Glutamatergic neuron (in vitro differentiated cells): ENCODE data around the gene GTPBP4. TPM values are rescaled to one million over a fixed set of nuclear protein-coding genes. Genes with fewer than 3 reads are reported as not detected.

Experiments
- DNase-seq: peaks from one replicate; pipeline ENCODE4 v3.0.0; 2022
- H3K27ac Mint-ChIP-seq: one replicate; pipeline ENCODE4 v1.8.0; 2020; ENCODE audit warnings: mild to moderate bottlenecking, mixed read lengths, inconsistent platforms; ENCODE audit not compliant: unreplicated experiment
- H3K27me3 Mint-ChIP-seq: one replicate; pipeline ENCODE4 v1.8.0; 2020; ENCODE audit warnings: mild to moderate bottlenecking, moderate library complexity, mixed read lengths, inconsistent platforms; ENCODE audit not compliant: unreplicated experiment
- H3K36me3 Mint-ChIP-seq: one replicate; pipeline ENCODE4 v1.8.0; 2020; ENCODE audit warnings: mild to moderate bottlenecking, mixed read lengths, inconsistent platforms; ENCODE audit not compliant: unreplicated experiment
- H3K4me1 Mint-ChIP-seq: one replicate; pipeline ENCODE4 v1.8.0; 2020; ENCODE audit warnings: mild to moderate bottlenecking, low read depth, mixed read lengths, inconsistent platforms; ENCODE audit not compliant: unreplicated experiment
- H3K4me3 Mint-ChIP-seq: one replicate; pipeline ENCODE4 v1.8.0; 2020; ENCODE audit warnings: mild to moderate bottlenecking, mixed read lengths, inconsistent platforms; ENCODE audit not compliant: unreplicated experiment
- H3K9me3 Mint-ChIP-seq: one replicate; pipeline ENCODE4 v1.8.0; 2020; ENCODE audit warnings: mild to moderate bottlenecking, moderate library complexity, mixed read lengths, inconsistent platforms; ENCODE audit not compliant: unreplicated experiment
- total RNA-seq: library from RNA; stranded (reverse); fragmentation: NEBNext Ultra II Directional; extraction: Animal tissue kit (Norgen Biotek cat#: 25700); gene quantifications from one replicate; pipeline ENCODE4 v1.2.1, GENCODE V29; 2021; ENCODE audit not compliant: unreplicated experiment
- TF ChIP-seq, protein P1 (sequence below): fragments of 200-600 bp; sonication (generic); IDR thresholded peaks from one replicate; pipeline ENCODE4 v1.5.0; 2021; ENCODE audit not compliant: partially characterized antibody, unreplicated experiment

The GTPBP4 gene
- total RNA-seq, 1 donor from 2014 or later, result 45.4 TPM

DNA sequence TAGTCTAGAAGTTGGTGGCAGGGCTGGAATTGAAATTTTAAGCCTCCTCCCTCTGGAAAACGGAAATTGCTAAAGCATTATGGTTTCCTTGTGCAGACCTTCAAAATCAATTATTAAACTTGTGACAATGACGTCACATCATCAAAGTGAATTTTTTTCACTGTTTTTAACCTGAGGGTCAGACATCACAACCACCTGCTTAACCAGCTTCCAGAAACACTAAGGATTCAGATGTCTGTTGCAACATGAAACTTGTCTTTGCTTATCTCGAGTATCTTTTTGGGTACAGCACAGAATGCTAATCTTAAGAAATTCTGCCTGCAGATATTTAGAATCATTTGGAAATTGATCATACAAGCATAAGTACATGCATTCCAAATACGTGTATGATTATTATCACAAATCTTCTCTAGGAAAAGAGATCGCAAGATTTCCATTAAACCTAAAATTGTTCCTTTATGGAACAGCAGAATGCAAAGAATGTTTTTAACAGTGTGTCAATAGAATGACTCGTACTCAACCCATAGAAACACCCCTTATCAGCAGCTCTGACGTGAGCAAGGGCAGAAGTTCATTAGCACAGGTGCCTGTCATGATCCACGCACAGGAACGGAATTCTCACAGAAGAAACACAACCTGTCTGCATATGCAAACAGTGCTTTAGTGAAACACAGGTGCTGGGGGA lies 4.1 kb upstream of the GTPBP4 start:
- TF ChIP-seq, protein P1, sequence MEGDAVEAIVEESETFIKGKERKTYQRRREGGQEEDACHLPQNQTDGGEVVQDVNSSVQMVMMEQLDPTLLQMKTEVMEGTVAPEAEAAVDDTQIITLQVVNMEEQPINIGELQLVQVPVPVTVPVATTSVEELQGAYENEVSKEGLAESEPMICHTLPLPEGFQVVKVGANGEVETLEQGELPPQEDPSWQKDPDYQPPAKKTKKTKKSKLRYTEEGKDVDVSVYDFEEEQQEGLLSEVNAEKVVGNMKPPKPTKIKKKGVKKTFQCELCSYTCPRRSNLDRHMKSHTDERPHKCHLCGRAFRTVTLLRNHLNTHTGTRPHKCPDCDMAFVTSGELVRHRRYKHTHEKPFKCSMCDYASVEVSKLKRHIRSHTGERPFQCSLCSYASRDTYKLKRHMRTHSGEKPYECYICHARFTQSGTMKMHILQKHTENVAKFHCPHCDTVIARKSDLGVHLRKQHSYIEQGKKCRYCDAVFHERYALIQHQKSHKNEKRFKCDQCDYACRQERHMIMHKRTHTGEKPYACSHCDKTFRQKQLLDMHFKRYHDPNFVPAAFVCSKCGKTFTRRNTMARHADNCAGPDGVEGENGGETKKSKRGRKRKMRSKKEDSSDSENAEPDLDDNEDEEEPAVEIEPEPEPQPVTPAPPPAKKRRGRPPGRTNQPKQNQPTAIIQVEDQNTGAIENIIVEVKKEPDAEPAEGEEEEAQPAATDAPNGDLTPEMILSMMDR, result no peak
- Mint-ChIP-seq H3K36me3 (peaks cover 13% of the 10 kb centered on the region), H3K27ac (no peak overlapping the region), H3K27me3 (peaks cover 10% of the 10 kb centered on the region), H3K4me3 (no peak overlapping the region), H3K9me3 (peaks cover 9% of the 10 kb centered on the region), H3K4me1 (peaks cover 1% of the 10 kb centered on the region)
- no peak for DNase-seq

DNA sequence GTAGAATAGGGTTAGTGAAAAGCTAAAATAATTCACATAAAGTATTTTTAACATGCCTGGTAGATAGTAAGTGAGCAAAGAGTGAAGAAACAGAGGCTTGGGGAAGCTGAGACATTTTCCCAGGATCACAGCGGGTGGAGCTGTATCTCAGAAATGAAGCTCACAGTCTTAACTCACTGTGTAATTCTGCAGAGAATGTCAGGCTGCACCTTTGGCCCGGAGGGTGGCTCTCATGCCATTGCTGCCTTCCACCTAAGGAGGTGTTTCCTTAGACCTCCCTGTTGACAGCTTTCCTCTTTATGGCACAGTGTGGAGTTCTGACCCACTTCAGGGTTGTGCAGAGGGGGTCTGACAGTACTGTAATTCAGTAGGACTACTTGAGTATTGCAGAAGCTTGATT lies 2.9 kb upstream of the GTPBP4 start:
- no peak for DNase-seq
- H3K27ac Mint-ChIP-seq, result no peak overlapping the region
- H3K4me1 Mint-ChIP-seq, result peaks cover 1% of the 10 kb centered on the region
- H3K9me3 Mint-ChIP-seq, result peaks cover 10% of the 10 kb centered on the region
- peaks cover 9% of the 10 kb centered on the region for H3K36me3 Mint-ChIP-seq
- H3K4me3 Mint-ChIP-seq, result no peak overlapping the region
- H3K27me3 Mint-ChIP-seq, result peaks cover 11% of the 10 kb centered on the region
- TF ChIP-seq, protein P1, result no peak

DNA sequence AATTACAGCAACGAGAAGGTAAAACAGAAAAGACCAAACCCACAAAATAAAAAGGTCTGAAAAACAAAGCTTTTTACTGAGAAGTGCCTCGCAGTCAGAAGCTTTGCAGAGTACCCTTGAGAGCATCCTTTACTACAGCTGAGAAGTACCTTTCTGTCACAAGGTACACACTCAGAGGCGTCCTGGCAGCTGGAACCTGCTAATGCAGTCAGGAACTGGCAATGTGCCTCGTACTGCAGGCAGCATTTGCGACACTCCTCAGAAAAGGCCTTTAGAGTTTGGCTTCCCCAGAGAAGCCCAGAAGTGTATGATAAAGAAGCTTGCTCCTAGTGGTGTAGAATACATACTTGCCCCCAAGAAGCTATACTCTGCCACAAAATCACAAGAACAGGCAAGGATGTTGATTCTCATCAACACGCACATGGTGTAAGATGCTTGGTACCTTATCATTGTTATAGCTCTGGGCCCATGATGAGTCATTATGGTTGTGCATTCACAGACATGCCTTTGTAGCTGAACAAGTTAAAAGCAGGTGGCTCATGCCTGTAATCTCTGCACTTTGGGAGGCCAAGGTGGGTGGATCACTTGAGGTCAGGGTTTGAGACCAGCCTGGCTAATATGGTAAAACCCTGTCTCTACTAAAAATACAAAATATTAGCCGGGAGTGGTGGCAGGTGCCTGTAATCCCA lies 2.0 kb upstream of the GTPBP4 start:
- no peak for DNase-seq
- peaks cover 5% of the 10 kb centered on the region for H3K9me3 Mint-ChIP-seq
- H3K27ac Mint-ChIP-seq, result no peak overlapping the region
- peaks cover 5% of the 10 kb centered on the region for H3K27me3 Mint-ChIP-seq
- peaks cover under 1% of the 10 kb centered on the region for H3K36me3 Mint-ChIP-seq
- TF ChIP-seq, protein P1, result no peak
- H3K4me3 Mint-ChIP-seq, result no peak overlapping the region
- H3K4me1 Mint-ChIP-seq, result peaks cover 1% of the 10 kb centered on the region

DNA sequence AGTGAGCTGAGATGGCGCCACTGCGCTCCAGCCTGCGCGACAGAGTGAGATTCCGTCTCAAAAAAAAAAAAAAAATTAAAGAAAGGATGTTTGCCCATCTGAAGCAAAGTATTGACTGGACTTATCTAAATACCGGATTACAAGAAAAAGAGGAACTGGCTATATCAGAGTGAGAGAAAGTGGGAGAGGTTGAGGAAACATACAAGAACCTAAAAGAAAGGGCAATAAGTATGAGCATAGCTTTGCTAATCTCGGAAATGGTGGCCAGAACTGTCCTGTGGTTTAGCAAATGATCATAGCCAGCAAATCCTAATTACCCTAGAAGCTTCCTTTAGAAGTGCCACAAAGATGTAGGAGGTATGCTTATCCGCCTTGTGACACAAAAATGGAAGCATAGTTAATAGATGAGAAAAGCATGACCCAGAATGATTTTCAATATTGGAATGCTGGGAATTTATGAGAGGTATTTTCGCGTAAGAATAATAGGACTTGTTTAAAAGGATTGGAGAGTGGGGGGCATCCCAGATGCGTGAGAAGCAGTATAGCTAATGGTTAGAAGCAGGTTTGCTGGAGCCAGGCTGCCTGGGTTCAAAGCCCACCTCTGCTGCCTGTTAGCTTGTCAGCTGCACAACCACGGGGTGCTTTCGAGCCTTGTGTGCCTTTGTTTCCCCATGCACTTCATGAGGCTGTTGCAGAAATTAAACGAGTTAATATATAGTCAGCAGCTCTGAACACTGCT lies 1.2 kb upstream of the GTPBP4 start:
- Mint-ChIP-seq H3K27ac (peak overlapping the region; percentile 13), H3K4me3 (peak overlapping the region; percentile 96), H3K4me1 (peaks cover 1% of the 10 kb centered on the region), H3K9me3 (peaks cover 3% of the 10 kb centered on the region), H3K36me3 (no peaks in the 10 kb centered on the region), H3K27me3 (peaks cover 5% of the 10 kb centered on the region)
- TF ChIP-seq, protein P1, result no peak
- no peak for DNase-seq

DNA sequence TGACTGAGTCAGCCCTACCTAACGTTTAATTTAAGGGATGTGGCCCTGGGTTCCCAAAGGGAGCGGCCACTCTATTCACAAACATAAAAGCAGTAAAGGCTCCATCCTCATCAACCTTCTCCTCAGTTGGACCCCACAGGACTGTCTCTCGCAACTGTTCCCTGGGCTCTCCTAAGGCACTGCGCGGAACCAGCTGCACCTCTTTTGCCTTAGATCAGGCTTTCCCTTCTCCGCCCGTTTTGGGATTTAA lies 689 bp upstream of the GTPBP4 start:
- no peak for DNase-seq

More for the DNA sequence above, 689 bp upstream of the GTPBP4 start:
- H3K27me3 Mint-ChIP-seq, result peaks cover 5% of the 10 kb centered on the region
- TF ChIP-seq, protein P1, result no peak
- peak overlapping the region; percentile 96 for H3K4me3 Mint-ChIP-seq
- H3K4me1 Mint-ChIP-seq, result peaks cover 1% of the 10 kb centered on the region
- H3K36me3 Mint-ChIP-seq, result no peaks in the 10 kb centered on the region
- H3K27ac Mint-ChIP-seq, result peak overlapping the region; percentile 72
- peaks cover 3% of the 10 kb centered on the region for H3K9me3 Mint-ChIP-seq
